SU-DHL-6 (cell line): Measurements from ENCODE around the gene SARDH.

Experiments used
- H2AFZ ChIP-seq: fragments of 200-600 bp; sonication (generic); 2 replicates; pipeline ENCODE4 v1.6.1; 2014; ENCODE audit warnings: low read depth, mild to moderate bottlenecking, moderate library complexity, mixed read lengths, antibody characterized with exemption, low read length; ENCODE audit not compliant: severe bottlenecking
- H3F3A ChIP-seq: fragments of 200-600 bp; shearing (Covaris generic); 2 replicates; pipeline ENCODE4 v1.6.0; 2016; ENCODE audit warnings: antibody characterized with exemption, mild to moderate bottlenecking; ENCODE audit not compliant: insufficient read depth
- H3K27ac ChIP-seq: fragments of 200-600 bp; sonication (generic); 2 replicates; pipeline ENCODE4 v1.5.1; 2016; ENCODE audit warnings: low read depth, mild to moderate bottlenecking, low read length, moderate library complexity, mixed read lengths
- H3K27me3 ChIP-seq: fragments of 200-600 bp; sonication (generic), shearing (Covaris generic); 2 replicates; pipeline ENCODE4 v1.6.0; 2014; ENCODE audit warnings: mild to moderate bottlenecking, low read length
- H3K36me3 ChIP-seq: fragments of 200-600 bp; sonication (generic); 2 replicates; pipeline ENCODE4 v1.6.1; 2014; ENCODE audit warnings: mild to moderate bottlenecking, low read length, mixed read lengths
- H3K4me2 ChIP-seq: fragments of 300-600, 200-600 bp; shearing (Covaris generic), sonication (generic); 2 replicates; pipeline ENCODE4 v1.6.0; 2014; ENCODE audit warnings: low read length, low read depth, mild to moderate bottlenecking; ENCODE audit not compliant: poor library complexity, severe bottlenecking
- H3K4me3 ChIP-seq: fragments of 200-600 bp; sonication (generic); 2 replicates; pipeline ENCODE4 v1.5.1; 2014; ENCODE audit warnings: antibody characterized with exemption, low read length, mild to moderate bottlenecking, mixed read lengths; ENCODE audit not compliant: insufficient read depth, poor library complexity, severe bottlenecking
- H3K79me2 ChIP-seq: fragments of 200-600 bp; sonication (generic); 2 replicates; pipeline ENCODE4 v1.6.1; 2014; ENCODE audit warnings: mild to moderate bottlenecking, low read length, moderate library complexity; ENCODE audit not compliant: insufficient read depth
- H3K9ac ChIP-seq: fragments of 200-600 bp; sonication (generic); 2 replicates; pipeline ENCODE4 v1.7.0; 2014; ENCODE audit warnings: mild to moderate bottlenecking, low read length
- H3K9me2 ChIP-seq: fragments of 200-600 bp; sonication (generic); replicated peaks from 2 replicates; pipeline ENCODE4 v1.6.1; 2014; ENCODE audit warnings: low read length; ENCODE audit not compliant: insufficient read depth
- H3K9me3 ChIP-seq: fragments of 200-600 bp; sonication (generic); 2 replicates; pipeline ENCODE4 v1.6.1; 2014; ENCODE audit warnings: low read length, mixed read lengths; ENCODE audit not compliant: insufficient read depth
- H4K20me1 ChIP-seq: fragments of 200-600 bp; sonication (generic); 2 replicates; pipeline ENCODE4 v1.6.1; 2014; ENCODE audit warnings: low read depth, mild to moderate bottlenecking, antibody characterized with exemption, low read length, moderate library complexity, mixed read lengths
- CTCF ChIP-seq: fragments of 200-600 bp; sonication (generic); IDR thresholded peaks from one replicate; pipeline ENCODE4 v1.5.1; 2017; ENCODE audit warnings: antibody characterized with exemption, mild to moderate bottlenecking, low read length, moderate library complexity; ENCODE audit not compliant: insufficient read depth, poor library complexity, severe bottlenecking
- EZH2phosphoT487 ChIP-seq: fragments of 200-600 bp; sonication (generic), shearing (Covaris generic); conservative IDR thresholded peaks from 2 replicates; pipeline ENCODE4 v1.6.1; 2018; ENCODE audit warnings: mild to moderate bottlenecking, antibody characterized with exemption, low read length, moderate library complexity, mixed read lengths

SARDH gene

DNA sequence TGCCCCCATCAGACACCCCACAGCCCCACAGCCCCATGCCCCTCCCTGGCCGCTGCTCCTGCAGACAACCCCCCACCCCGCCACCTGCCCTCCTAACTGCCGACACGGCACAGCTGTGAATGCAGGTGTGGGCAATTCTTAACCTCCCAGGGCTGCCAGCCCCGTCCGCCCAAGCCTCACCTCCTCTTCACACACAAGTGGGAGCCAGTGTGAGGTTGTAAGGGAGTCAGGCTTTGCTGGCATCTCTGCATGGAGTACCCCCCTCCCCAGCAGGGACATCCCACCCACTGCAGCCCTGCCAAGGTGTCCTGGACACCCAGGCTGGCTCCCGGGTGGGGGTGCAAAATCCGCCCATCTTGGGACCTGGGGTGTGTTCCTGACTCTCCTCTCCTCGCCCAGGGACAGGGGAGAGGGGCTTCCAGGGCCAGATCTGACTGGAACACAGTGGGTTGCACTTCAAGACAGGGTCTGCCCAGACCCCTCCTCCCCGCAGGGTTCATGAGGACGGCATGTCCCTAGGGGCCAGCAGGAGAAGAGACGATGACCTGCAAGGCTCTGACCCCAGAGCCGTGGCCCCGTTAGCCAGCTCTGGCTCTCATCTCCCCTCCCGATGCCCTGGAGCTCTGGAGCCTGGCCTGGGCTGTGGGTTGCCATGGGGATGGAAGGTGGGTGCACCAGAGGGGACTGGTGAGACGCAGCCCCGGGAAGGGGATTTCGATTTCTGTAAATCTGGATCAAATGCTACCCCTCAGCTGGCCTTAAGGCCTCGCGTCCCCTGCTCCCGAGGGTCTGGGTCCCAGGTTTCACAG is 34.4 kb downstream of the SARDH start:
- Histone ChIP-seq H3K9me3 (no peaks in the 10 kb centered on the region), H3F3A (no peaks in the 10 kb centered on the region), H2AFZ (no peak overlapping the region), H3K9ac (no peak overlapping the region), H3K79me2 (no peaks in the 10 kb centered on the region), H3K27me3 (no peaks in the 10 kb centered on the region), H3K9me2 (no peaks in the 10 kb centered on the region), H3K4me2 (no peak overlapping the region), H3K36me3 (no peaks in the 10 kb centered on the region), H4K20me1 (no peaks in the 10 kb centered on the region), H3K27ac (no peak overlapping the region), H3K4me3 (no peak overlapping the region)
- TF ChIP-seq EZH2phosphoT487, result no peak
- TF ChIP-seq CTCF, result no peak

GRCh38 chr9:133702798-133703590 is 35.2 kb downstream of the SARDH start:
- Histone ChIP-seq H3K4me3 (no peak overlapping the region), H3K9me3 (no peaks in the 10 kb centered on the region), H3K27ac (no peak overlapping the region), H3K4me2 (no peak overlapping the region), H4K20me1 (no peaks in the 10 kb centered on the region), H3K79me2 (no peaks in the 10 kb centered on the region), H3K27me3 (no peaks in the 10 kb centered on the region), H3K9me2 (no peaks in the 10 kb centered on the region), H3K9ac (no peak overlapping the region), H3K36me3 (no peaks in the 10 kb centered on the region), H3F3A (no peaks in the 10 kb centered on the region), H2AFZ (no peak overlapping the region)
- TF ChIP-seq EZH2phosphoT487 (no peak), CTCF (no peak)

- Histone ChIP-seq H2AFZ (no peak overlapping the region), H4K20me1 (no peaks in the 10 kb centered on the region), H3K4me2 (no peak overlapping the region), H3K36me3 (no peaks in the 10 kb centered on the region), H3F3A (no peaks in the 10 kb centered on the region), H3K9me3 (no peaks in the 10 kb centered on the region), H3K79me2 (no peaks in the 10 kb centered on the region), H3K9me2 (no peaks in the 10 kb centered on the region), H3K9ac (no peak overlapping the region), H3K27me3 (no peaks in the 10 kb centered on the region), H3K4me3 (no peak overlapping the region), H3K27ac (no peak overlapping the region)
- TF ChIP-seq EZH2phosphoT487 (no peak), CTCF (no peak)
Observed at GRCh38 chr9:133701981-133702797, 36.0 kb downstream of the SARDH start.
